A549 (cell line): ENCODE results near the gene C19orf73.

Experiments used
- EP300 ChIP-seq, 2 experiments: fragments of >200 bp; sonication (Bioruptor Twin); formaldehyde crosslinking; IDR thresholded peaks; 2 replicates in 1 of 2; 3 replicates in 1 of 2; pipeline ENCODE4 v1.6.1; 2016 to 2017
- ESRRA ChIP-seq: fragments of 150-350 bp; IDR thresholded peaks from 2 replicates; pipeline ENCODE4 v1.6.1; 2014; ENCODE audit warnings: mild to moderate bottlenecking, low read length, borderline replicate concordance
- NFE2L2 ChIP-seq: fragments of 150-350 bp; conservative IDR thresholded peaks from 2 replicates; pipeline ENCODE4 v1.6.1; 2014; ENCODE audit warnings: low read length
- PBX3 ChIP-seq: IDR thresholded peaks from 2 replicates; pipeline ENCODE4 v1.6.1; 2012
- POLR2A ChIP-seq: IDR thresholded peaks from 2 replicates; pipeline ENCODE4 v1.6.1; 2012; ENCODE audit warnings: mild to moderate bottlenecking, low read length
- RCOR1 ChIP-seq: fragments of 150-350 bp; IDR thresholded peaks from 2 replicates; pipeline ENCODE4 v1.6.1; 2014; ENCODE audit warnings: antibody characterized with exemption, low read length, low read depth
- TP53 ChIP-seq: fragments of 250-450 bp; sonication (Bioruptor Pico); IDR thresholded peaks from 2 replicates; pipeline ENCODE4 v1.5.0; 2021; ENCODE audit warnings: mild to moderate bottlenecking, moderate library complexity
- TF ChIP-seq, protein P1 (sequence below): fragments of >200 bp; sonication (Bioruptor Twin); formaldehyde crosslinking; IDR thresholded peaks from 3 replicates; pipeline ENCODE4 v1.5.1; 2016
- TF ChIP-seq, protein P2 (sequence below): IDR thresholded peaks from 2 replicates; pipeline ENCODE4 v1.6.1; 2012

DNA sequence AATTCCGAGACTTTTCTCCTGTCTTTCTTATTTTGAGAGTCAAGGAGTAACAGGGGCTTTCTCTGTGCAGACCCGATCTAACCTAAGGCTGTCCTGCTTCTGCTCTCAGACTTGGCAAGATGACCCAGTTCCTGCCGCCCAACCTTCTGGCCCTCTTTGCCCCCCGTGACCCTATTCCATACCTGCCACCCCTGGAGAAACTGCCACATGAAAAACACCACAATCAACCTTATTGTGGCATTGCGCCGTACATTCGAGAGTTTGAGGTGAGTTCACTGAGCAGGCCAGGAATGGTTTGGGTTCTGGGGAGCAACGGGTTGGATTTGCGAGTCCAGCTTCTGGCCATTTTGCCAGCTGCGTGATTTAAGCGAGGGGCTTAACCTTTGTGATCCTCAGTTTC is 32.6 kb downstream of the C19orf73 start:
- TF ChIP-seq EP300 (IDR thresholded peaks at IDR 0.05) (no peak), PBX3 (no peak), POLR2A (no peak), NFE2L2 (no peak), RCOR1 (no peak), ESRRA (no peak), TP53 (no peak)
- TF ChIP-seq, protein P1, sequence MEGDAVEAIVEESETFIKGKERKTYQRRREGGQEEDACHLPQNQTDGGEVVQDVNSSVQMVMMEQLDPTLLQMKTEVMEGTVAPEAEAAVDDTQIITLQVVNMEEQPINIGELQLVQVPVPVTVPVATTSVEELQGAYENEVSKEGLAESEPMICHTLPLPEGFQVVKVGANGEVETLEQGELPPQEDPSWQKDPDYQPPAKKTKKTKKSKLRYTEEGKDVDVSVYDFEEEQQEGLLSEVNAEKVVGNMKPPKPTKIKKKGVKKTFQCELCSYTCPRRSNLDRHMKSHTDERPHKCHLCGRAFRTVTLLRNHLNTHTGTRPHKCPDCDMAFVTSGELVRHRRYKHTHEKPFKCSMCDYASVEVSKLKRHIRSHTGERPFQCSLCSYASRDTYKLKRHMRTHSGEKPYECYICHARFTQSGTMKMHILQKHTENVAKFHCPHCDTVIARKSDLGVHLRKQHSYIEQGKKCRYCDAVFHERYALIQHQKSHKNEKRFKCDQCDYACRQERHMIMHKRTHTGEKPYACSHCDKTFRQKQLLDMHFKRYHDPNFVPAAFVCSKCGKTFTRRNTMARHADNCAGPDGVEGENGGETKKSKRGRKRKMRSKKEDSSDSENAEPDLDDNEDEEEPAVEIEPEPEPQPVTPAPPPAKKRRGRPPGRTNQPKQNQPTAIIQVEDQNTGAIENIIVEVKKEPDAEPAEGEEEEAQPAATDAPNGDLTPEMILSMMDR: no peak
- TF ChIP-seq, protein P2, sequence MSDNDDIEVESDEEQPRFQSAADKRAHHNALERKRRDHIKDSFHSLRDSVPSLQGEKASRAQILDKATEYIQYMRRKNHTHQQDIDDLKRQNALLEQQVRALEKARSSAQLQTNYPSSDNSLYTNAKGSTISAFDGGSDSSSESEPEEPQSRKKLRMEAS: no peak
